GM21576 (cell line): Measurements from ENCODE around the gene GASK1A.

Source experiments
- ATAC-seq: cut with Tn5 transposase; IDR thresholded peaks from one replicate; pipeline ENCODE4 v1.9.1; 2021; ENCODE audit warnings: mild to moderate bottlenecking, moderate library complexity; ENCODE audit not compliant: unreplicated experiment

The GASK1A gene

GRCh38 chr3:43013256-43013655 is 34.1 kb downstream of the GASK1A start:
- ATAC-seq: no peak

- ATAC-seq: no peak
Observed at GRCh38 chr3:43013743-43014155, 34.6 kb downstream of the GASK1A start.

- no peak for ATAC-seq
Observed at GRCh38 chr3:43014241-43014640, 35.1 kb downstream of the GASK1A start.

DNA sequence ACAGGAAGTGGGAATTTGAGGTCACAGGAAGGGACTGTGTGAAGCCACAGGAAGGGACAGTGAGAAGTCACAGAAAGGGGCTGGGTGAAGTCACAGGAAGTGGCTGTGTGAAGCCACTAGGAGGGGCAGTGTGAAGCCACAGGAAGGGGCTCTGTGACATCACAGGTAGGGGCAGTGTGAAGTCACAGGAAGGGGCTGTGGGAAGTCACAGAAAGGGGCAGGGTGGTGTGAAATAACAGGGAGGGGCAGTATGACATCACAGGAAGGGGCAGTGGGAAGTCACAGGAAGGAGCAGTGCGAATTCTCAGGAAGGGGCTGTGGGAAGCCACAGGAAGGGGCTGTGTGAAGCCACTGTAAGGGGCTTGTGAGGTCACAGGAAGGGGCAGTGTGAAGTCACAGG is 35.8 kb downstream of the GASK1A start:
- no peak for ATAC-seq

DNA sequence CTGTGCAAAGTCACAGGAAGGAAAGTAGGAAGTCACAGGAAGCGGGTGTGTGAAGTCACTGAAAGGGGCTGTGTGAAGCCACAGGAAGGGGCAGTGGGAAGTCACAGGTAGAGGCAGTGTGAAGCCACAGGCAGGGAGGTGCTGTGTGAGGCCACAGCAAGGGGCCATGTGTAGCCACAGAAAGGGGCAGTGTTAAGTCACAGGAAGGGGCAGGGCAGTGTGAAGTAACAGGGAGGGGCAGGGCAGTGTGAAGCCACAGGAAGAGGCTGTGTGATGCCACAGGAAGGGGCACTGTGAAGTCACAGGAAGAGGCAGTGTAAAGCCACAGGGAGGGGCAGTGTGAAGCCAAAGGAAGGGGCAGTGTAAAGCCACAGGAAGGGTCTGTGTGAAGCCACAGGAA is 36.5 kb downstream of the GASK1A start:
- no peak for ATAC-seq

DNA sequence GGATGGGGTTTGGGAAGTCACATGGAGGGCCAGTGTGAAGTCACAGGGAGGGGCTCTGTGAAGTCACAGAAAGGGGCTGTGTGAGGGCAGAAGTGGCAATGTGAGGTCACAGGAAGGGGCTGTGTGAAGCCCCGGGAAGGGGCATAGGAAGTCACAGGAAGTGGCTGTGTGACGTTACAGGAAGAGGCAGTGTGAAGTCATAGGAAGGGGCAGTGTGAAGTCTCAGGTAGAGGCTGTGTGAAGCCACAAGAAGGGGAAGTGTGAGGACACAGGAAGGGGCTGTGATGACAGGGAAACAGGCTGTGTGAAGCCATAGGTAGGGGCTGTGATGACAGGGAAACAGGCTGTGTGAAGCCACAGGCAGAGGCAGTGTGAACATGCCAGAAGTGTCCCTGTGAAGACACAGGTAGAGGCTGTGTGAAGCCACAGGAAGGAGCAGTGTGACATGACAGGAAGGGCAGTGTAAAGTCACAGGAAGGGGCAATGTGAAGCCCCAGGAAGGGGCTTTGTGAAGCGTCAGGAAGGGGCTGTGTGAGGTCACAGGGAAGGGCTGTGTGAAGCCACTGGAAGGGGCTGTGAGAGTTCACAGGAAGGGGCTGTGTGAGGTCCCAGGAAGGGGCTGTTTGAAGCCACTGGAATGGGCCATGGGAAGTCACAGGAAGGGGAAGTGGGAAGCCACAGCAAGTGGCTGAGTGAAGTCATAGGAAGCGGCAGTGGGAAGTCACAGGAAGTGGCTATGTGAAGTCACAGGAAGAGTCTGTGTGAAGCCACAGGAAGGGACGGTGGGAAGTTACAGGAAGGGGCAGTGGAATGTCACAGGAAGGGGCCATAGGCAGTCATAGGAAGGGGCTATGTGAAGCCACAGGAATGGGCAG is 37.1 kb downstream of the GASK1A start:
- no peak for ATAC-seq

GRCh38 chr3:43017004-43017403 is 37.9 kb downstream of the GASK1A start:
- ATAC-seq: no peak

DNA sequence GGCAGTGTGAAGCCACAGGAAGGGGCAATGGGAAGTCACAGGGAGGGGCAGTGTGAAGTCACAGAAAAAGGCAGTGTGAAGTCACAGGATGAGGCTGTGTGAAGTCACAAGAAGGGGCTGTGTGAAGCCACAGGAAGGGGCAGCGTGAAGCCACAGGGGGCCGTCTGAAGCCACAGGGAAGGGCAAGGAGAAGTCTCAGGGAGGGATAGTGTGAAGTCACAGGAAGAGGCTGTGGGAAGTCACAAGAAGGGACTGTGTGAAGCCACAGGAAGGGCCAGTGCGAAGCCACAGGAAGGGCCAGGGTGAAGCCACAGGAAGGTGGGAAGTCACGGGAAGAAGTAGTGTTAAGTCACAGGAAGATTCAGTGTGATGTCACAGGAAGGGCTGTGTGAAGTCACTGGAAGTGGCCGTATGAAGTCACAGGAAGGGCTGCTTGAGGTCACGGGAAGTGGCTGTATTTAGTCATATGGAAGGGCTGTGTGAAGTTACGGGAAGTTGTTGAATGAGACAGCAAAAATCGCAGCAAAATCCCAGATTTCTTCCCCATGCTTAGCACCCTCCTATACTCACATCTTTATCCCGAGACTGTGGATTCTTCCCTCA is 38.6 kb downstream of the GASK1A start:
- no peak for ATAC-seq

- ATAC-seq: no peak
Observed at GRCh38 chr3:43018246-43018645, 39.1 kb downstream of the GASK1A start.

DNA sequence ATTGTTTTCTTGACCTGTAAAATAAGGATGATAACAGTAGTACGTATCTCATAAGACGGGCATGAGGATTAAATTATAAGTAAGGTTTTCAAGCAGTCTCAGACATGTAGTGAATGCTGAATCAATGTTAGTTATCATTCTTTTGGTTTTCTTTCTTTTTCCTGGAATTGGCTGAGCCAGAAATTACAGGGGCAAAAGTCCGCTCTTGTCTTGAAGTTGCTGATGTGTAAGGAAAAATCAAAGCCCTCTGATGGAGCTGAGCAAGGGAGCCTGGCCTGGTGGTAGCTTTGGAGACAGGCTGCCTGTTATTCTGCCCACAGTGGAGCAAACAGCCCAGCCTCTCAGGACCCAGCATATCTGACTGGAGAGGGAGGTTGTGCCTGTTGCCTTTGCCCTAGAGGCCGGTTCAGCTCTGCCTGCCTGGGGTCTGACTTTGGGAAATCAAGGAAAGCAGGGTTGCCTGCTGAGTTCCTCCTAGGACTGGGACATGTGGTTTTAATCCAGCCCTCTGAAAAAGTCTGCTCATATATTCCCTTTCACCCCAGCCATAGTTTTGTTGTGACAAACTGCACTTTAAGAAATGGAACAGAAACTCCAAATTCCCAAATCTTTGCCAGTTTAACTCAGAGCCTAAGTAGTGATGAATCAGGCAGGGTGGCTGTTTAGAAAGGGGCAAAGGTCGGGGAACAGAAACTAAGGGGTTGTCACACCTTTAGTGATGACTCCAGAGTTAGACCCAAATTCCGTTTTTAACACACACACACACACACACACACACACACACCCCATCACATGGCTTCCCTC is 40.1 kb downstream of the GASK1A start:
- no peak for ATAC-seq

GRCh38 chr3:43019826-43020225 is 40.7 kb downstream of the GASK1A start:
- no peak for ATAC-seq

DNA sequence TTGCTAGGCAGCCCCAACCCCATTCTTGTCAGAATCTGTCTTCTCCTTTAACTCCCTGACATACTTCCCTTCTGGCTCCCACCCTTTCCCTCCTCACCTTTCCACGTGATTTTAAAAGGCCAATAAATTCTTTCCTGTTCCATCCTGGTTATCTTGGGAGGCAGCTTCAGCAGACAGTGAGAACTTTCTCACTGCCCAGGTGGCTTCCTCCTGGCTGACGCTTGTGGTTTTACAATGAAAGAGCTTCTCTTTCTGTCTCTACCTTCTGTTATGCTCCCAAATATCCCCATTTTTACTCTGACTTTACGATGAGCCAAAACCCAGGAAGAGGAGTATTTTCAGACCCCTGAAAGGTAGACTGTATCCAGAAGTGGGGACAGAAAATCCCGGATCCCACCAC is 42.1 kb downstream of the GASK1A start:
- ATAC-seq: no peak

DNA sequence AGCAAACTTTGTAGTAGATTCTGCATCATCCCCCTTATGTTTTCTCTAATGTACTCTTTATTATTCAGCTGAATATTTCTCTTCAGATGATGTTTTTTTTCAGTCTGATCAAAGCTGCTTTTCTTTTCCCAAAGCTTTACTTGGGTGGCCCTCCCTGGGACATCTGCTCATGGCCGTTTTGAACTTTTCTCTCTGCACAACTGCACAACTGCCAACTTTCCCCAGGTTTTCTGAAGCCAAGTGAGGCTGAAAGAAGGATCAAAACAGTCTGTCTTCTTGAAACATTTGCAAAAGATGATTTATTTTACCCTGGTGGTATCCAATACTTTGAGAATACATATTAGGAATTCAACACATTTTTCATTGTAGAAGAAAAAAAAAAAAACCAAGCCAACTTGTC is 43.0 kb downstream of the GASK1A start:
- no peak for ATAC-seq

- no peak for ATAC-seq
Observed at GRCh38 chr3:43023066-43023465, 44.0 kb downstream of the GASK1A start.

GRCh38 chr3:43023746-43024145 is 44.6 kb downstream of the GASK1A start:
- ATAC-seq: no peak

GRCh38 chr3:43024181-43024885 is 45.2 kb downstream of the GASK1A start:
- ATAC-seq: no peak

GRCh38 chr3:43025423-43025822 is 46.3 kb downstream of the GASK1A start:
- no peak for ATAC-seq

DNA sequence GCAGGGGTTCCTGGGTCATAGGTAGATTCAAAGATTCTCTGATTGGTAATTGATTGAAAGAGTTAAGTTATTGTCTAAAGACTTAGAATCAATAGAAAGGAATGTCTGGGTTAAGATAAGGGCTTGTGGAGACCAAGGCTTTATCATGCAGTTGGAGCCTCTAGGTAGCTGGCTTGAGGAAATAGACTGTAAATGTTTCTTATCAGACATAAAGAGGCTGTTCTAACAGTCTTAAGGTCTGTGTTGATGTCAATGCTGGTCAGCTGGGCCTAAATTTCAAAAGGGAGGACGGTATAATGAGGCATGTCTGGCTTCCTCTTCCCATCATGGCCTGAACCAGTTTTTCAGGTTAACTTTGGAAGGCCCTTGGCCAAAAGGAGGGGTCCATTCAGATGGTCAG is 48.9 kb downstream of the GASK1A start:
- no peak for ATAC-seq

- ATAC-seq: no peak
Observed at GRCh38 chr3:43028678-43029490, 49.8 kb downstream of the GASK1A start.
